Caki2 (cell line): Measurements from ENCODE around the gene MVP. TPM values are rescaled to one million over a fixed set of nuclear protein-coding genes. Genes with fewer than 3 reads are reported as not detected.
"Not testable (repeated sequence)": the region's sequence is repeated elsewhere in the genome, so short reads cannot be mapped to it uniquely, and the experiment has no call there.

Experiments used
- DNase-seq: peaks from one replicate; pipeline ENCODE4 v3.0.0-alpha.2; 2015; ENCODE audit warnings: low read depth
- in situ Hi-C: cut with HindIII; loops from 2 replicates; pipeline ENCODE4 v1.10.0; 2016; ENCODE audit warnings: low sequenced_read_pairs, low pct_unique_long_range_greater_than_20kb, mixed read lengths
- total RNA-seq: library from RNA; depleted of rRNA; stranded (reverse); fragments of >200 nt; shearing (Covaris generic); gene quantifications from 2 replicates; pipeline ENCODE4 v1.2.3, GENCODE V29; 2014; ENCODE audit warnings: low replicate concordance; rRNA removed

The MVP gene
- total RNA-seq, result 282 and 291 TPM in 2 replicates

- peak; percentile 68 for DNase-seq
- in situ Hi-C loops, result no loop called here
Measured at GRCh38 chr16:29820271-29820701, at the start of gene MVP. Gene MVP (plus strand): TSS chr16:29820462. CDS start chr16:29830550, 10,088 bp downstream.

- DNase-seq, in situ Hi-C loops: not testable (repeated sequence)
Measured at GRCh38 chr16:29772330-29772729, 47.9 kb upstream of the MVP start.

- in situ Hi-C loops, result no loop called here
- DNase-seq, result no peak
Measured at GRCh38 chr16:29774730-29775129, 45.5 kb upstream of the MVP start.

GRCh38 chr16:29775742-29776408 is 44.4 kb upstream of the MVP start:
- DNase-seq, result no peak
- in situ Hi-C loops, result no loop called here

GRCh38 chr16:29777576-29778350 is 42.5 kb upstream of the MVP start, which contains the start of gene ZG16:
Gene ZG16 (plus strand): TSS chr16:29778256. CDS start chr16:29779267, 1,011 bp downstream.
- no peak for DNase-seq
- in situ Hi-C loops, result no loop called here

- no peak for DNase-seq
- in situ Hi-C loops, result no loop called here
Measured at GRCh38 chr16:29779474-29779873, 40.8 kb upstream of the MVP start.

- in situ Hi-C loops, DNase-seq: not testable (repeated sequence)
Measured at GRCh38 chr16:29783094-29783953, 36.9 kb upstream of the MVP start.

- in situ Hi-C loops, result no loop called here
- DNase-seq, result no peak
Measured at GRCh38 chr16:29784157-29784556, 36.1 kb upstream of the MVP start.

- in situ Hi-C loops, result no loop called here
- peak; percentile 40 for DNase-seq
Measured at GRCh38 chr16:29784901-29785500, 35.3 kb upstream of the MVP start.

GRCh38 chr16:29787155-29787554 is 33.1 kb upstream of the MVP start:
- in situ Hi-C loops, DNase-seq: not testable (repeated sequence)

GRCh38 chr16:29789775-29790182 is 30.5 kb upstream of the MVP start:
- DNase-seq, result no peak
- in situ Hi-C loops, result no loop called here

GRCh38 chr16:29790183-29790948 is 29.9 kb upstream of the MVP start, which contains the start of gene KIF22:
Gene KIF22 (plus strand): TSS chr16:29790751. CDS start chr16:29790760, 9 bp downstream.
- in situ Hi-C loops, result no loop called here
- DNase-seq, result peak; percentile 99

- in situ Hi-C loops, result no loop called here
- no peak for DNase-seq
Measured at GRCh38 chr16:29790949-29791844, 29.1 kb upstream of the MVP start.

- DNase-seq, result no peak
- in situ Hi-C loops, result no loop called here
Measured at GRCh38 chr16:29791845-29792807, 28.1 kb upstream of the MVP start.

GRCh38 chr16:29793153-29793552 is 27.1 kb upstream of the MVP start:
- DNase-seq, in situ Hi-C loops: not testable (repeated sequence)
